ENCODE data around the gene TSPAN17.
"Not testable (repeated sequence)": the region's sequence is repeated elsewhere in the genome, so short reads cannot be mapped to it uniquely, and the experiment has no call there.

The TSPAN17 gene

GRCh38 chr5:176697934-176698538, 50.8 kb downstream of the TSPAN17 start:
- H3K4me1 ChIP-seq (ENCODE audit: control insufficient read depth in 1 of 2, insufficient read depth in 1 of 2, low read depth in 1 of 2, low read length in 1 of 2) = no peaks in the 10 kb centered on the region
- no peaks in the 10 kb centered on the region for H3K9me3 ChIP-seq
- TF ChIP-seq, protein P1, sequence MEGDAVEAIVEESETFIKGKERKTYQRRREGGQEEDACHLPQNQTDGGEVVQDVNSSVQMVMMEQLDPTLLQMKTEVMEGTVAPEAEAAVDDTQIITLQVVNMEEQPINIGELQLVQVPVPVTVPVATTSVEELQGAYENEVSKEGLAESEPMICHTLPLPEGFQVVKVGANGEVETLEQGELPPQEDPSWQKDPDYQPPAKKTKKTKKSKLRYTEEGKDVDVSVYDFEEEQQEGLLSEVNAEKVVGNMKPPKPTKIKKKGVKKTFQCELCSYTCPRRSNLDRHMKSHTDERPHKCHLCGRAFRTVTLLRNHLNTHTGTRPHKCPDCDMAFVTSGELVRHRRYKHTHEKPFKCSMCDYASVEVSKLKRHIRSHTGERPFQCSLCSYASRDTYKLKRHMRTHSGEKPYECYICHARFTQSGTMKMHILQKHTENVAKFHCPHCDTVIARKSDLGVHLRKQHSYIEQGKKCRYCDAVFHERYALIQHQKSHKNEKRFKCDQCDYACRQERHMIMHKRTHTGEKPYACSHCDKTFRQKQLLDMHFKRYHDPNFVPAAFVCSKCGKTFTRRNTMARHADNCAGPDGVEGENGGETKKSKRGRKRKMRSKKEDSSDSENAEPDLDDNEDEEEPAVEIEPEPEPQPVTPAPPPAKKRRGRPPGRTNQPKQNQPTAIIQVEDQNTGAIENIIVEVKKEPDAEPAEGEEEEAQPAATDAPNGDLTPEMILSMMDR (IDR thresholded peaks at IDR 0.05) = no peak
- H3K27ac ChIP-seq = no peak overlapping the region
- no peaks in the 10 kb centered on the region for H3K36me3 ChIP-seq
- no peak overlapping the region for H3K4me3 ChIP-seq (ENCODE audit: low read depth in 1 of 2, low read length in 1 of 2)
- H3K27me3 ChIP-seq = peaks cover 99% of the 10 kb centered on the region

DNA sequence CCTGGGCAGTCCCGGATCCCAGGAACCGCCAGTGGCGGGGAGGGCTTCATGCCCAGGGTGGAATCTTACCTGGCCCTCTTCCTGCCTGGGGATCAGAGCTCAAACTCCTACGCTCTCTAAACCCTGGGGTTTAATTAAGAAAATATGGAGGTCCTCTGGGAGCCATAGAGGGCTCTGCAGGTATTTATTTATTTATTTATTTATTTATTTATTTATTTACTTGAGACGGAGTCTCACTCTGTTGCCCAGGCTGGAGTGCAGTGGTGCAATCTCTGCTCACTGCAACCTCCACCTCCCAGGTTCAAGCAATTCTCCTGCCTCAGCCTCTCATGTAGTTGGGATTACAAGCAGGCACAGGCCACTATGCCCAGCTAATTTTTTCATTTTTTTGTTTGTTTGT, 52.2 kb downstream of the TSPAN17 start:
- peaks cover 99% of the 10 kb centered on the region for H3K27me3 ChIP-seq
- not testable (repeated sequence) for H3K4me3 ChIP-seq (ENCODE audit: low read depth in 1 of 2, low read length in 1 of 2); H3K36me3 ChIP-seq; H3K27ac ChIP-seq; H3K4me1 ChIP-seq (ENCODE audit: control insufficient read depth in 1 of 2, insufficient read depth in 1 of 2, low read depth in 1 of 2, low read length in 1 of 2); H3K9me3 ChIP-seq

DNA sequence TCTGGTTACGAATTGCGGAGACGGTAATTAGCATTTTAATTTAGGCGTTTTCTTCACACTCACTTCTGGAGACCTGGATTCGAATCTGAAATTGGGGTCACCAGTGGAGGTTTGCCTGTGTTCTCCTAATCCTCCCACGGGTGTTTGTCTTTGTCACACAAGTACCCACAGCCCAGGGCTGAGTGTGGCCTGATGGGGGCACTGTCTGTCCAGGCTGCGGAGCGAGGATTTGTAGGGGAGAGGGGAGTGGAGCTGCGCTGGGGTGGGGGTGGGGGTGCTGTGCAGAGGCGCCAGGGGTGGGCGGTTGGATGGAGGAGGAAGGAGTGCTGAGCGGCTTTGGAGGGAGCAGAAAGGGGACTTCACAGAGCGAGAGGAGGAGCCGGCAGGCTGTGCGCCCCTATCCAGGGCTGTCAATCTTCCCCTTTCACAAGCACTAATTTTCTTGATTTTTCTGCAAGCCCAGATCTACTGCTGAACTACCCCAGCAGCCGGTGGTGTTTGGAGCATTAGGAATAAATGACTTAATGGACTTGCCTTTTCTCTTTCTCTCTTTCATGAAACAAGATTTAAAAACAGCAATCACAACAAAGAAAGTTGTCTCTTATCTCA, 53.1 kb downstream of the TSPAN17 start:
- H3K4me3 ChIP-seq (ENCODE audit: low read depth in 1 of 2, low read length in 1 of 2) = no peak overlapping the region
- H3K36me3 ChIP-seq = no peaks in the 10 kb centered on the region
- H3K27ac ChIP-seq = no peak overlapping the region
- TF ChIP-seq, protein P1 (IDR thresholded peaks at IDR 0.05) = no peak
- no peaks in the 10 kb centered on the region for H3K9me3 ChIP-seq
- H3K4me1 ChIP-seq (ENCODE audit: control insufficient read depth in 1 of 2, insufficient read depth in 1 of 2, low read depth in 1 of 2, low read length in 1 of 2) = no peaks in the 10 kb centered on the region
- H3K27me3 ChIP-seq = peaks cover 98% of the 10 kb centered on the region

- no peaks in the 10 kb centered on the region for H3K9me3 ChIP-seq
- no peak overlapping the region for H3K27ac ChIP-seq
- TF ChIP-seq, protein P1 (IDR thresholded peaks at IDR 0.05) = no peak
- H3K4me1 ChIP-seq (ENCODE audit: control insufficient read depth in 1 of 2, insufficient read depth in 1 of 2, low read depth in 1 of 2, low read length in 1 of 2) = no peaks in the 10 kb centered on the region
- H3K4me3 ChIP-seq (ENCODE audit: low read depth in 1 of 2, low read length in 1 of 2) = no peak overlapping the region
- peaks cover 94% of the 10 kb centered on the region for H3K27me3 ChIP-seq
- H3K36me3 ChIP-seq = no peaks in the 10 kb centered on the region
Measured at GRCh38 chr5:176702671-176703641, 55.7 kb downstream of the TSPAN17 start.

DNA sequence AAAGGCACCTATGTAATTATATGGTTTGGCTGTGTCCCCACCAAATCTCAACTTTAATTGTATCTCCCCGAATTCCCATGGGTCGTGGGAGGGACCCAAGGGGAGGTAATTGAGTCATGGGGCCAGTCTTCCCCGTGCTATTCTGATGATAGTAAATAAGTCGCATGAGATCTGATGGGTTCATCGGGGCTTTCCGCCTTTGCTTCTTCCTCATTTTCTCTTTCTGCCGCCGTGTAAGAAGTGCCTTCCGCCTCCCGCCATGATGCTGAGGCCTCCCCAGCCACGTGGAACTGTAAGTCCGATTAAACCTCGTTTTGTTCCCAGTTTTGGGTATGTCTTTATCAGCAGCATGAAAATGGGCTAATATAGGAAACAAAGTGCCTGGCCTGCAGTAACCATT, 56.6 kb downstream of the TSPAN17 start:
- Histone ChIP-seq H3K27ac (no peak overlapping the region), H3K4me1 (ENCODE audit: control insufficient read depth in 1 of 2, insufficient read depth in 1 of 2, low read depth in 1 of 2, low read length in 1 of 2) (no peaks in the 10 kb centered on the region), H3K36me3 (no peaks in the 10 kb centered on the region), H3K4me3 (ENCODE audit: low read depth in 1 of 2, low read length in 1 of 2) (no peak overlapping the region), H3K9me3 (no peaks in the 10 kb centered on the region), H3K27me3 (peaks cover 94% of the 10 kb centered on the region)
- TF ChIP-seq, protein P1 (IDR thresholded peaks at IDR 0.05) = no peak

Data from neutrophil (primary cell).